ENCODE data around the gene MORC3. TPM values are rescaled to one million over a fixed set of nuclear protein-coding genes. Genes with fewer than 3 reads are reported as not detected.

The MORC3 gene
- total RNA-seq, 4 donors from 2014 or later: 39.3 to 64.3 (median 40.5) TPM

- peaks cover 0 to 78% (median 3%) of the 10 kb centered on the region in 3 donors for H3K36me3 ChIP-seq
- peak overlapping the region in 1 of 4 donors; percentile 4 for H3K27ac ChIP-seq
- DNase-seq (ENCODE audit: low spot score in 2 of 2): no peak
- no peak for TF ChIP-seq POLR2A (IDR thresholded peaks at IDR 0.05)
- TF ChIP-seq CTCF (IDR thresholded peaks at IDR 0.05): no peak
- no peak for TF ChIP-seq EP300 (IDR thresholded peaks at IDR 0.05)
- no peaks in the 10 kb centered on the region for H3K9me3 ChIP-seq
- WGBS, 2 donors: 71 to 78% methylated on average over 8 of the region's 8 CpGs
- H3K27me3 ChIP-seq: no peaks in the 10 kb centered on the region
- no peak overlapping the region for H3K4me3 ChIP-seq
- H3K4me1 ChIP-seq: no peaks in the 10 kb centered on the region
Observed at GRCh38 chr21:36288651-36289243, 31.2 kb upstream of the MORC3 start.

- TF ChIP-seq POLR2A (IDR thresholded peaks at IDR 0.05) (no peak), EP300 (IDR thresholded peaks at IDR 0.05) (no peak), CTCF (IDR thresholded peaks at IDR 0.05) (no peak)
- 71 to 96% methylated on average over 8 of the region's 8 CpGs for WGBS, 2 donors
- H3K36me3 ChIP-seq: peaks cover 0 to 81% (median 3%) of the 10 kb centered on the region in 3 donors
Observed at GRCh38 chr21:36291509-36291908, 28.5 kb upstream of the MORC3 start.

GRCh38 chr21:36297406-36297937, 22.5 kb upstream of the MORC3 start:
- Histone ChIP-seq H3K4me3 (peak overlapping the region in 2 of 4 donors; percentile 2 to 20), H3K36me3 (peaks cover 0 to 26% (median 0%) of the 10 kb centered on the region in 3 donors), H3K9me3 (no peaks in the 10 kb centered on the region), H3K27me3 (no peaks in the 10 kb centered on the region), H3K4me1 (peaks cover 0 to 4% (median 0%) of the 10 kb centered on the region in 4 donors), H3K27ac (peak overlapping the region in 3 of 4 donors; percentile 56 to 75 (median 64))
- WGBS, 2 donors: 88 to 94% methylated on average over 4 of the region's 4 CpGs
- no peak for TF ChIP-seq EP300 (IDR thresholded peaks at IDR 0.05)
- DNase-seq (ENCODE audit: low spot score in 2 of 2): no peak

More at GRCh38 chr21:36291509-36291908, 28.5 kb upstream of the MORC3 start:
- Histone ChIP-seq H3K4me3 (no peak overlapping the region), H3K9me3 (no peaks in the 10 kb centered on the region), H3K27ac (no peak overlapping the region), H3K4me1 (no peaks in the 10 kb centered on the region), H3K27me3 (no peaks in the 10 kb centered on the region)
- DNase-seq (ENCODE audit: low spot score in 2 of 2): no peak

- no peaks in the 10 kb centered on the region for H3K9me3 ChIP-seq
- peak in 1 of 2 donors; percentile 50 for DNase-seq (ENCODE audit: low spot score in 2 of 2)
- whole genome bisulfite sequencing, 2 donors: 51 to 61% methylated on average over 9 to 10 of the region's 10 CpGs
- peak overlapping the region in 2 of 4 donors; percentile 2 to 20 for H3K4me3 ChIP-seq
- H3K4me1 ChIP-seq: peaks cover 0 to 4% (median 0%) of the 10 kb centered on the region in 4 donors
- no peaks in the 10 kb centered on the region for H3K27me3 ChIP-seq
- TF ChIP-seq POLR2A (IDR thresholded peaks at IDR 0.05) (peak in 1 of 2 donors; percentile 37), CTCF (IDR thresholded peaks at IDR 0.05) (no peak), EP300 (IDR thresholded peaks at IDR 0.05) (peak in 1 of 2 donors; percentile 40)
- H3K27ac ChIP-seq: peak overlapping the region in 3 of 4 donors; percentile 56 to 75 (median 64)
- peaks cover 0 to 20% (median 0%) of the 10 kb centered on the region in 3 donors for H3K36me3 ChIP-seq
Observed at GRCh38 chr21:36297938-36298572, 21.9 kb upstream of the MORC3 start.

- TF ChIP-seq POLR2A (IDR thresholded peaks at IDR 0.05): no peak
- TF ChIP-seq EP300 (IDR thresholded peaks at IDR 0.05): no peak
- no peak for TF ChIP-seq CTCF (IDR thresholded peaks at IDR 0.05)
- Histone ChIP-seq H3K4me1 (no peaks in the 10 kb centered on the region), H3K36me3 (no peaks in the 10 kb centered on the region), H3K9me3 (peaks cover 0 to 23% (median 3%) of the 10 kb centered on the region in 4 donors), H3K27me3 (no peaks in the 10 kb centered on the region), H3K27ac (no peak overlapping the region), H3K4me3 (no peak overlapping the region)
- WGBS, 2 donors: 92 to 94% methylated on average over 6 of the region's 6 CpGs
- no peak for DNase-seq (ENCODE audit: low spot score in 2 of 2)
Observed at GRCh38 chr21:36306872-36307534, 13.0 kb upstream of the MORC3 start.

Data from tibial nerve (tissue), 4 donors.